Fibroblast of lung (primary cell): ENCODE data around the gene SPTBN5. TPM values are rescaled to one million over a fixed set of nuclear protein-coding genes. Genes with fewer than 3 reads are reported as not detected.
A peak's percentile ranks its signal among the peaks of the same experiment; 100 is the strongest.

Experiments used
- DNase-seq, 2 donors: peaks; one replicate each; pipeline versions ENCODE4 v3.0.0 to v3.0.0-alpha.2; 2010; ENCODE audit warnings: low read depth in 2 of 2
- H2AFZ ChIP-seq: 2 replicates; pipeline ENCODE4 v1.5.1; 2012; ENCODE audit warnings: low read length, control low read depth, inconsistent platforms
- H3K27ac ChIP-seq: 2 replicates; pipeline ENCODE4 v1.5.1; 2011; ENCODE audit warnings: low read length, control low read depth; ENCODE audit not compliant: insufficient read depth
- H3K27me3 ChIP-seq: 2 replicates; pipeline ENCODE4 v1.5.1; 2011; ENCODE audit warnings: mild to moderate bottlenecking, low read length; ENCODE audit not compliant: control insufficient read depth, insufficient read depth
- H3K36me3 ChIP-seq: 2 replicates; pipeline ENCODE4 v1.5.1; 2011; ENCODE audit warnings: low read length; ENCODE audit not compliant: control insufficient read depth, insufficient read depth
- H3K4me1 ChIP-seq: 2 replicates; pipeline ENCODE4 v1.5.1; 2011; ENCODE audit warnings: low read length; ENCODE audit not compliant: control insufficient read depth, insufficient read depth; ENCODE audit errors: extremely low read depth
- H3K4me2 ChIP-seq: 2 replicates; pipeline ENCODE4 v1.5.1; 2011; ENCODE audit warnings: low read length, control low read depth; ENCODE audit not compliant: insufficient read depth; ENCODE audit errors: extremely low read depth
- H3K4me3 ChIP-seq, 4 experiments: fragments of 200-600 bp in 1 of 4; sonication (generic) in 1 of 4; replicated peaks in 1 of 4; 2 replicates each; pipeline ENCODE4 v1.5.1; 2011 to 2016; ENCODE audit warnings: low read length in 4 of 4, low read depth in 3 of 4, mild to moderate bottlenecking in 3 of 4, control low read depth in 2 of 4, inconsistent platforms in 1 of 4, mixed read lengths in 1 of 4; ENCODE audit not compliant: insufficient read depth in 1 of 4; ENCODE audit errors: control extremely low read depth in 1 of 4
- H3K79me2 ChIP-seq: 2 replicates; pipeline ENCODE4 v1.5.1; 2012; ENCODE audit warnings: mild to moderate bottlenecking, low read length, inconsistent platforms; ENCODE audit not compliant: control insufficient read depth, insufficient read depth
- H3K9ac ChIP-seq: 2 replicates; pipeline ENCODE4 v1.5.1; 2011; ENCODE audit warnings: mild to moderate bottlenecking, low read length, control low read depth; ENCODE audit not compliant: insufficient read depth
- H3K9me3 ChIP-seq: 2 replicates; pipeline ENCODE4 v1.5.1; 2012; ENCODE audit warnings: low read depth, low read length; ENCODE audit not compliant: control insufficient read depth, insufficient read depth
- H4K20me1 ChIP-seq: 2 replicates; pipeline ENCODE4 v1.5.1; 2011; ENCODE audit warnings: low read length; ENCODE audit not compliant: control insufficient read depth, insufficient read depth; ENCODE audit errors: extremely low read depth
- CTCF ChIP-seq, 2 donors: IDR thresholded peaks in 1 of 2; conservative IDR thresholded peaks in 1 of 2; 1 replicate in 1 of 2; 2 replicates in 1 of 2; pipeline ENCODE4 v1.5.1; 2011 to 2012; ENCODE audit warnings: low read length in 2 of 2, control low read depth in 1 of 2, inconsistent platforms in 1 of 2, low read depth in 1 of 2, mild to moderate bottlenecking in 1 of 2
- EZH2 ChIP-seq: IDR thresholded peaks from 2 replicates; pipeline ENCODE4 v1.5.1; 2012; ENCODE audit warnings: low read length, control low read depth, mild to moderate bottlenecking; ENCODE audit errors: missing control alignments
- polyA plus RNA-seq, 2 donors: library from polyadenylated mRNA; depleted of rRNA in 1 of 2; stranded (reverse) in 1 of 2; unstranded in 1 of 2; fragments of >200 nt; gene quantifications; 2 replicates each; pipeline ENCODE4 v1.2.1, GENCODE V29; 2011 to 2012; ENCODE audit warnings: missing spikeins in 1 of 2
- total RNA-seq: library from RNA; depleted of rRNA; stranded (reverse); fragments of >200 nt; gene quantifications from 2 replicates; pipeline ENCODE4 v1.2.1, GENCODE V29; 2014

The SPTBN5 gene
- total and polyA plus RNA-seq, 2 donors (not counting 1 experiment from before 2014, with no cell fraction given): 0.43 to 0.66 TPM

GRCh38 chr15:41927536-41927935 lies 33.7 kb upstream of the SPTBN5 start:
- no peak for DNase-seq
- Histone ChIP-seq H3K4me1 (peaks cover 25% of the 10 kb centered on the region), H4K20me1 (no peaks in the 10 kb centered on the region), H2AFZ (no peak overlapping the region), H3K27ac (no peak overlapping the region), H3K4me3 (no peak overlapping the region), H3K36me3 (peaks cover 4% of the 10 kb centered on the region), H3K9me3 (no peaks in the 10 kb centered on the region), H3K9ac (no peak overlapping the region), H3K4me2 (no peak overlapping the region), H3K79me2 (peaks cover 5% of the 10 kb centered on the region), H3K27me3 (no peaks in the 10 kb centered on the region)
- TF ChIP-seq CTCF (conservative IDR thresholded peaks at IDR 0.05 in 1 of 2, IDR thresholded peaks at IDR 0.05 in 1 of 2; ENCODE audit: low read depth in 1 of 2, low read length in 2 of 2): no peak
- no peak for TF ChIP-seq EZH2

GRCh38 chr15:41926185-41927056 lies 32.6 kb upstream of the SPTBN5 start:
- peak in 1 of 2 donors; percentile 37 for DNase-seq
- TF ChIP-seq CTCF (conservative IDR thresholded peaks at IDR 0.05 in 1 of 2, IDR thresholded peaks at IDR 0.05 in 1 of 2; ENCODE audit: low read depth in 1 of 2, low read length in 2 of 2): no peak
- TF ChIP-seq EZH2: no peak
- Histone ChIP-seq H3K79me2 (no peaks in the 10 kb centered on the region), H4K20me1 (no peaks in the 10 kb centered on the region), H3K4me2 (no peak overlapping the region), H3K4me3 (no peak overlapping the region), H3K9ac (no peak overlapping the region), H3K27ac (no peak overlapping the region), H3K4me1 (peaks cover 26% of the 10 kb centered on the region), H2AFZ (no peak overlapping the region), H3K27me3 (no peaks in the 10 kb centered on the region), H3K9me3 (no peaks in the 10 kb centered on the region), H3K36me3 (peaks cover 4% of the 10 kb centered on the region)

GRCh38 chr15:41925086-41925608 lies 31.3 kb upstream of the SPTBN5 start:
- no peak for TF ChIP-seq CTCF (conservative IDR thresholded peaks at IDR 0.05 in 1 of 2, IDR thresholded peaks at IDR 0.05 in 1 of 2; ENCODE audit: low read depth in 1 of 2, low read length in 2 of 2)
- no peak for TF ChIP-seq EZH2
- H2AFZ ChIP-seq: no peak overlapping the region
- no peaks in the 10 kb centered on the region for H3K79me2 ChIP-seq
- H3K9ac ChIP-seq: no peak overlapping the region
- H3K36me3 ChIP-seq: peaks cover 4% of the 10 kb centered on the region
- H3K4me1 ChIP-seq: peaks cover 26% of the 10 kb centered on the region
- no peak overlapping the region for H3K4me3 ChIP-seq
- DNase-seq: no peak
- H3K9me3 ChIP-seq: no peaks in the 10 kb centered on the region
- no peak overlapping the region for H3K27ac ChIP-seq
- no peaks in the 10 kb centered on the region for H3K27me3 ChIP-seq
- no peak overlapping the region for H3K4me2 ChIP-seq
- no peaks in the 10 kb centered on the region for H4K20me1 ChIP-seq
